H54 (cell line): Measurements from ENCODE around the gene STARD10.

Experiments
- DNase-seq: peaks from one replicate; pipeline ENCODE4 v3.0.0; 2011; ENCODE audit warnings: low spot score, mixed read lengths; ENCODE audit not compliant: insufficient read length
- FAIRE-seq: peaks from 3 replicates; lab custom pipeline; 2011; peaks lifted over from hg19 to GRCh38; lab: Jason Lieb, UNC
- POLR2A ChIP-seq: IDR thresholded peaks from 2 replicates; pipeline ENCODE4 v1.6.1; 2011; ENCODE audit warnings: low read depth, mild to moderate bottlenecking, low read length

STARD10 gene, protein sequence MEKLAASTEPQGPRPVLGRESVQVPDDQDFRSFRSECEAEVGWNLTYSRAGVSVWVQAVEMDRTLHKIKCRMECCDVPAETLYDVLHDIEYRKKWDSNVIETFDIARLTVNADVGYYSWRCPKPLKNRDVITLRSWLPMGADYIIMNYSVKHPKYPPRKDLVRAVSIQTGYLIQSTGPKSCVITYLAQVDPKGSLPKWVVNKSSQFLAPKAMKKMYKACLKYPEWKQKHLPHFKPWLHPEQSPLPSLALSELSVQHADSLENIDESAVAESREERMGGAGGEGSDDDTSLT

DNA sequence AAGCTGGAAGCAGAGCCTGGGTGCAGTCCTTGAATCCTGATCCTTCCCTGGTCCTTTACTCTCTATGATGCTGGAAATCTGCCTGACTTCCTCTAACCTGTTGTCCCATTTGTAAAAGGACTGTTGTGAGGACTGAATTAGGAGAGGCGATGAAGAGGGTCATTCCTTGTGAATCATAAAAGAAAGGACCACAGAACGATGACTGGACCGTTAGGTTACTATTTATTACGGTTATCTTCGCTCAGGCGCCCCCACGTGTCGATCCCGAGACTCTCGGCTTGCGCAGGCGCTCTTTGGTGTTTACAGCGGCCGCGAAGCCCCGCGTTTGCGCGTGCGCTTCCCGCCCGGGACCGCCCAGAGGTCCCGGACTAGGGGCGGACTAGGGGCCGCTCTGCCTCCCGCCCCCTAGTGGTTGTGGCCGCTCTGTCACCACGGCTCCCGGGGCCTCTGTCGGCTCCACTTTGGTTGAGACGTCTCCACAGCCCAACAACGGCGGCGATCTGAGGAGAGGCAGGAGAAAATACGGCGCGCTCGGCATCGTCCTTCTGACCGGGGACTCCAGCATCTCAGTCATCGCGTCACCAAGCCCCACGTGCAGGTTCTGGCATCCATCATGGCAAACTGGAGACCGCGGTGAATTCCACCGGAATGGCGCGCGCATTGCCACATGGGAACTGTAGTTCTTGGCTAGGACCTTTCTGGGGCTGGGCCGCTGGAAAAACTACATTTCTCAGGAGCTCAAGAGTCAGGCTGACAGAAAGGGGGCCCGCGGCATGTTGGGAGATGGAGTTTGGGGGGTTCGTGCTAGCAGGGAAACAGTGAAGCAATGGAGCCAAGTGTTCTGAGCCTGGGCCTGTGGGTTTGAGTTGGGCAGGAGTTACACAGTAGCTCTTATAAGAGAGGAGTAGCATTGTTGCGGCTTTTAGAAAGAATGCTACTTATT lies at the start of gene STARD10:
STARD10 (minus strand) TSS at position 623 of the 943 bp plus-strand sequence. CDS start 12,866 bp downstream, outside the sequence.
- peak; percentile 50 for TF ChIP-seq POLR2A
- no peak for FAIRE-seq
- DNase-seq: peak; percentile 95

DNA sequence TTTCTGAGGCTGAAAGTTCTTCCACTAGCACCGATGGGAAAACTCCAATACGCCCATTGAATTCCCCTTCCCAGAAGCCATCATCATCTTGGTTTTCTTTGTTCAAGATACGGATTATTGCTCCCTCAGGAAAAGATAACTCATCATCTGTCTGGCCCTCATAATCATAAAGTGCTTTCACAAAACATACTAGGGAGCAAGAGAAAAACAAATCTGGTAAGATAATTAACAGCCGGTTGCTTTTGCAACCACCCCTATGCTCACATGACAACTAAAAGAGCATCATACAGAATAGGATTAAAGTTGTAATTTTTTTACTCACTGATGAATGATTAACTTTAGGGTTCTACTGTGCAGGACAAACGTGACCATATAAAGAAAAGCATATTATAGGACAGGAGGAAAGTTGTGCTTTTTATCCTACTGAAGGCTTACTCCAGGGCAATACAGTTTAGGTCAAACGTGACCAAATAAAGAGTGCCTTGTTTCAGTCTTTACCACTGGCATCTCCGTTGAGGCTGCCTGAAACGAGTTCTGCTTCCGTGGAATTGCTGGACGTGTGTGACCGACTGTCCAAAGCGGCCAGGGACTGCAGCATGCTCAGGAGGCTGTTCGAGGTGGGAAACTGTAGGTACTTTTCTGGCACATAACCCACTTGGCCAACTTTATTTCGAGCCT lies 48.9 kb upstream of the STARD10 start:
- TF ChIP-seq POLR2A: no peak
- DNase-seq: no peak
- no peak for FAIRE-seq

DNA sequence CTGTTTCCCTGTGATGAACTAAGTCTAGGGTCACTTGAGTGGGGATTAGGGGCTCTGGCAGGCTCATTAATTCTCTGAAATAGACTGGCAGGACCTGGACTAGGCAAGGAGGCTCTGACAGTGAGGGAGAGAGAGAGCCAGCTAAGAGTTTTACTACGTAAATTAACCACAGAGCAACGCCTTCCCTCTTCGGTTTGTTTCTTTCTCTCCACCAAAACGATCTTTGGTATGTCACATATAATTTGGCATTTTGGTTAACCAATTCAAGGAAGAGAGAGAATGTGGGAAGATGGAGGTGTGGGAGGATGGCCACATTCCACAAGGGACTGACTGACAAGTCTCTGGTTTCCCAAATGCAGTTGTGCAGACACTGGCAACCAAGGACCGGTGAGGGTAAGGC lies 48.3 kb upstream of the STARD10 start:
- no peak for DNase-seq
- TF ChIP-seq POLR2A: no peak
- no peak for FAIRE-seq

DNA sequence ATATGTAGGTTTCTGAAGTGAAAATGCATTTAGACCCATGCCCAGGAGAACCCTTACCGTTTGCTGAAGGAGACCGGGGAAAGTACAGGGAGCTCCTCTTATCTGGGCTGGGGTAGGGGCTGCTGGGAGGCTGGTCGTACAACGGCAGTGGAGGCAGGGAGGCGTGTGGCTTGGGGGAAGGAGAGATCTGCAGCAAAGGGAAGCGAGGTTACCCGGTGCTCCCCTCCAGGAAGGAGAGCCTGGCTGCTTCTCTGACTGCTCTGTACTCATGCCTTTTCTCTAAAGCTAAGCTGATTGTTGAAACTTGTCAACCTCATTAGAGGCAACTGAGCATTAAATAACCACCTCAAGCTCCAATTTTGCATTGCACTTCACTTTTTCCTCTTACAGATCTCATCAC lies 47.5 kb upstream of the STARD10 start:
- FAIRE-seq (no peak), DNase-seq (no peak)
- no peak for TF ChIP-seq POLR2A

DNA sequence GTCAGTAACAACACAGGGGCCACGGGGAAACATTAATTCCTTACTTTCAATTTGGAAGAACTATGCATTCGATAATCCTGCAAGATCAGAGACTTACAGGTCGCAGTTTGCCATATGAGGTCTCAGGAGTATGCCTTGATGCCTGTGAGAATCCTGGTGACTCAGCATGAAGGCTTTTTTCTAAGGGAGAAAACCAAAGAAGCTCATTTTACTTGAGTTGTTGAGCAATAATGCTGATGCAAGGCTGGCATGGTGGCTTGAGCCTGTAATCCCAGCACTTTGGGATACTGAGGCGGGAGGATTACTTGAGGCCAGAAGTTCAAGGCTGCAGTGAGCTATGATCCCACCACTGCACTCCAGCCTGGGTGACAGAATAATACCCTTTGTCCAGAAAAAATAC lies 46.9 kb upstream of the STARD10 start:
- DNase-seq: no peak
- FAIRE-seq: no peak
- TF ChIP-seq POLR2A: no peak

DNA sequence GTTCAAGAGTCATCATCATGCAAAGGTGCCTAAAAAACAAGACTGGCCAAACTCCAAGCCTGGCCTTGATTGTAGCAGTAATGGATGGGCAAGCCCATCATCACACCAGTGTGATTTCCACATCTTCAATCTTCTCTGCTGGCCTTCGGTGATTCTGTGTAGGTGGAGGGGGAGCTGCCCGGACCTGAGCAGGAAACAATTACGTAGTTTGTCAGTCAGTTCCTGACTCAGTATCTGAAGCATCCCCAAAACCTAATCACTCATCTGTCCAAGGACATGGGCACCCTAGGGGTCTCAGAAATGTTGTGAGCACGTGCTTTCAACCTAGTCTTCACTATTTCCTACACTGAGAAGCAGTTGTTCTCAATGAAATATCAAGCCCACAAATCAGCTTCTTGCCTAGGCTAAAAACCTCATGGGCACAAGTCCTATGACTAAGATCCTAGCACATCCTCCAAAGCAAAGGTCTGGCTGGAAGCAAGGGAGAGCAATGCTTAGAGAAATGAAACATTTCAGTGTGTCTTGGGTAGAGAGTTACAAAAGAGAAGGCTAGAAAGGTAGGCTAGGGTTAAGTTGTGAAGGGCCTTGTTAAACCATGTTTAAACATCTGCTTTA lies 45.0 kb upstream of the STARD10 start:
- no peak for FAIRE-seq

DNA sequence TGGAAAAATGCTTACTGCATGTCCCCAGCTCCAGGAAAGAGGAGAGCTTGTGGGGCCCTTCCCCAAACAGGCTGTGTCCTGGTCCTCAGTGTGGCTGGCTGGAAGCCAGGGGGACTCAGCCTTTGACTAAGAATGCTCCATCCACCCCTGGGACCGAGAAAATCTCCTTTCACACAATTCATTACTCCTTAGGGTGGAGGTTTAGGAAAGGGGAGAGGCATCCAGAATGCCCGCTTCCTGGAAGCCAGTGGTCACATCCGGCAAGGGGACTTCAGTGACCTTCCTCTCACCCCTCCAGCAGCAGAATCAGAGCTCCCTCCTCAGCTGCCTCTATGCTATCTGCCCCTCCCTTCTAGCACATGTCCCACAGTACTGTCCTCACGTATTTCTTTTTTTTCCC lies 42.3 kb upstream of the STARD10 start:
- no peak for TF ChIP-seq POLR2A
- FAIRE-seq: no peak
- no peak for DNase-seq

More for the DNA sequence above, 45.0 kb upstream of the STARD10 start:
- no peak for DNase-seq
- TF ChIP-seq POLR2A: no peak

DNA sequence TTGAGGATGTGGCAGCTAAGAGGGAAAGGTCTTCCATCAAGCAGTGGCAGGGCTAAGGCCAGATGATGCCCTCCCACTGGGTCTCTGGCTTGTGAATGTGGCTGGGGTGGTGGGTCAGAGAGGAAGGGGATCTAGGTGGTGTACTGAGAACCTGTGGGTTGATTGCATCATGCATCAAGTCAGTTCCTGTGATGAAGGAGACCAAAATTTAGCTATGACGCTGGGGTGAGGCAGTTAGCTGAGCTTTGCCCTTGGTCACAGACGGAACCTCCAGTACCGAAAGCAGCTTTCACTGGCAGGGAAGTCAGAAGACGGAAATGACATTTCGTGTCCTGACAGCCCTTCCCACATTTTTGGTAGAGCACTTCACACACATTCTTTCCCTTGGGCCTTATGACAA lies 41.1 kb upstream of the STARD10 start:
- no peak for FAIRE-seq
- DNase-seq: no peak
- TF ChIP-seq POLR2A: no peak

DNA sequence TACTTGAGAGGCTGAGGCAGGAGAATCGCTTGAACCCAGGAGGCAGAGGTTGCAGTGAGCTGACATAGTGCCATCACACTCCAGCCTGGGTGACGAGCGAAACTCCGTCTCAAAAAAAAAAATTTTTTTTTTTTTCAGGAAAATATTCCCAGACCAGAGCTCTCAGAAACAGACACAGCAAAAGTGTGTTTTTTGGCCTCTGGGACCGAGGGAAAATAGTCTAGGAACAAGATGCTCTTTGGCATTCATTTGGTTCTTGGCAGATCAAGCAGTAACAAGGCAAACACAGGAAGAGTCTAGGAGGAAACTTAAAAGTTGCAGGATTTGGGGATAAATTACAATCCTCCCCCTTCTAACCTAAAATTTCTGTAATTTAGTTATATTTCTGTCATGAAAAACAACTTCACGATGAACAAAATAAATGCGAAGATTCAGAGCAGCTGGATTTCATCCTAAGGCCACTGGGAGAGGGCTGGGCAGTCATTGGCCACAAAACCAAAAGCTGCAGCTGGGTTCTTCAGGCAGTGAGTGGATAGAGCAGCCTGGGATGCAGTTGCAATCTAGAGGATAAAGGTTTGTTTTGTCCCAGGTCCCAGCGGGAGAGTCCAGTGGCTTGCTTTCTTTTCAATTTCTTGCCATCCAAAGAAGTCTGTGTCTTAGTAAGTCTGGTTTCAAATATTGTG lies 40.1 kb upstream of the STARD10 start:
- no peak for TF ChIP-seq POLR2A
- DNase-seq: no peak

DNA sequence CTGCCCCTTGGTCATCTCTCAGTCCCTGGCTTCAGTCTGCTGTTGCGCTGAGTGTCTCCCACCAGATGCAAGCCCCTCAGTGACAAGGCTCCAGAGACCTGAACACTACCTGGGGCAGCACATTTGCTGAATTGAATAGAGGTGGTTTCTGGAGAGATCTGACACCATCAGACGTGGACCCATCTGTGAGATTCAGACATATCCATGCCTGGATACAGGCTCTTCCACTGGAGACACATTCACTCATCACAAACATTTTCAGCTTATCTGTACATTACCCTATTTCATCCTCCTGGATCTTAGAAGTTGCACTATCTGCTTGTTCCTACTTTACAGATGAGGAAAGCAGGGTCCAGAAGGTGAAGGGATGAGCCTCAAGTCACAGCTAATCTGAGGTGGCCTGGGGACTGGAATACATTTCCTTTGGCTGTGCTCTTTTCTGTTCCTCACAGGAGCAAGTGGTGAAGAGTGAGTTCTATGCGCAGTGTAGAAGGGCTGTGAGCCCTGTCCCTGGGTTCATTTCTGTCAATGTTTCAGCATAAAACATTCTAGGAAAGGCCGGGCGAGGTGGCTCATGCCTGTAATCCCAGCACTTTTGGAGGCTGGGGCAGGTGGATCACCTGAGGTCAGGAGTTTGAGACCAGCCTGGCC lies 39.4 kb upstream of the STARD10 start:
- no peak for TF ChIP-seq POLR2A
- no peak for DNase-seq
- no peak for FAIRE-seq

More for the DNA sequence above, 40.1 kb upstream of the STARD10 start:
- FAIRE-seq: no peak

DNA sequence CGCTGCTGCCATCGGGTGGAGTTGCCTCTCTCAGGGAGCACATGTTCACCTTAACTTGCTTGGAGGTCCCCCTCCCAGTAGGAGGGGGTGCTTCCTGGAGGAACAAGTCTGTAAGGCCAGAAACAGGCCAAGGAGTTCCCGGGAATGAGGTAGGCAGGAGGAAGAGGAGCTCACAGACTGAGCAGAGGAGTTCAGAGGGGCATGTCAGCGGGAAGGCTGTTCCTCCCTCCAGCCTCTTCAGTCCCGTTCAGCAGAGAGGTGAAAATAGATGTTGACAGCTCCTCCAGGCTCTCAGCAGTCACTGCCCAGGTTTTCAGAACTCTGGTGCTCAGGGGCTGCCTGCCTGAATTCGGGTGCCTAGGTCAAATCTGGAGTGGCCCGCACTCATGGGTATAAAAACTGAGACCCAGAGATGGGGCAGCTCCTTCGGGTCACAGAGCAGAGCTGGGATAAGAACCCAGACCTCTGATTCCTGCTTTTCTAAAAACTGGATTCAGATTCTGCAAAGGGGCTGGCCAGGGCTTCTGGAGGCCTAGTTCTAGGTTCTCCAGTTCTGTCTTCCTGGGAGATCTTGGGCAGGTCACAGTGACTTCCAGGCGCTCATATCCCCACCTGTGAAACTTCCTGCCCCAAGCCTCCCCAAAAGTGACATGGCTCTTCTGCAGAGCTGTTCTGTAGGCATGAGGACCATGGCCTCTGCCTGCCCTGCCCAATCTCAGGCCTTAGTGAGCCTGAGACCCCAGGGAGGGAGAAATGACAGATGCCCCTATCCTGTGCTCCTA lies 38.6 kb upstream of the STARD10 start:
- FAIRE-seq (no peak), DNase-seq (no peak)
- TF ChIP-seq POLR2A: no peak
